WTC11 (cell line): ENCODE measurements around the gene JRKL. TPM values are rescaled to one million over a fixed set of nuclear protein-coding genes. Genes with fewer than 3 reads are reported as not detected.
A peak's percentile ranks its signal among the peaks of the same experiment; 100 is the strongest.

Experiments used
- ATAC-seq: fragments of 200-7000 bp; cut with Tn5 transposase; 2 replicates; pipeline ENCODE4 v1.10.0; 2021; ENCODE audit warnings: mild to moderate bottlenecking, moderate library complexity
- CTCF ChIA-PET: fragments of 300-600 bp; sonication (Branson Sonifier 250); formaldehyde crosslinking; loops from one replicate; lab custom pipeline; 2021; ENCODE audit warnings: antibody characterized with exemption; lab: Charles Lee
- POLR2A ChIA-PET: fragments of 350-600 bp; sonication (Branson Sonifier 250); formaldehyde crosslinking; loops from one replicate; lab custom pipeline; 2021; ENCODE audit warnings: antibody characterized with exemption; lab: Charles Lee
- DNase-seq: peaks from one replicate; pipeline ENCODE4 v3.0.0; 2021; ENCODE audit warnings: low spot score
- H3K27ac Mint-ChIP-seq: 2 replicates; pipeline ENCODE4 v1.8.0; 2021; ENCODE audit warnings: mixed read lengths
- H3K27me3 Mint-ChIP-seq: 2 replicates; pipeline ENCODE4 v1.8.0; 2021; ENCODE audit warnings: low read depth, mild to moderate bottlenecking, moderate library complexity, mixed read lengths
- H3K36me3 Mint-ChIP-seq: 2 replicates; pipeline ENCODE4 v1.8.0; 2021; ENCODE audit warnings: mixed read lengths
- H3K4me1 Mint-ChIP-seq: 2 replicates; pipeline ENCODE4 v1.8.0; 2022; ENCODE audit warnings: mixed read lengths
- H3K4me3 Mint-ChIP-seq: 2 replicates; pipeline ENCODE4 v1.8.0; 2021; ENCODE audit warnings: mild to moderate bottlenecking, moderate library complexity, mixed read lengths
- H3K9me3 Mint-ChIP-seq: 2 replicates; pipeline ENCODE4 v1.8.0; 2021; ENCODE audit warnings: mixed read lengths
- CREB1 ChIP-seq: sonication (generic); formaldehyde crosslinking; IDR thresholded peaks from 2 replicates; pipeline ENCODE4 v1.8.0; 2023; ENCODE audit warnings: mild to moderate bottlenecking, missing genetic modification reagents
- E2F1 ChIP-seq: sonication (generic); formaldehyde crosslinking; IDR thresholded peaks from 2 replicates; pipeline ENCODE4 v1.8.0; 2022; ENCODE audit warnings: mild to moderate bottlenecking, missing genetic modification reagents
- ERG ChIP-seq: fragments of 250-450 bp; sonication (Bioruptor Pico); IDR thresholded peaks from 2 replicates; pipeline ENCODE4 v1.8.0; 2021; ENCODE audit warnings: mild to moderate bottlenecking
- FOXJ3 ChIP-seq: sonication (generic); formaldehyde crosslinking; IDR thresholded peaks from 2 replicates; pipeline ENCODE4 v1.9.0; 2021; ENCODE audit warnings: missing genetic modification reagents, mild to moderate bottlenecking, borderline replicate concordance
- FOXK1 ChIP-seq: sonication (generic); formaldehyde crosslinking; IDR thresholded peaks from 2 replicates; pipeline ENCODE4 v1.8.0; 2022; ENCODE audit warnings: mild to moderate bottlenecking, moderate library complexity, missing genetic modification reagents
- FOXP4 ChIP-seq: sonication (generic); formaldehyde crosslinking; IDR thresholded peaks from 2 replicates; pipeline ENCODE4 v1.8.0; 2022; ENCODE audit warnings: mild to moderate bottlenecking, missing genetic modification reagents
- GRHL2 ChIP-seq: fragments of 250-450 bp; sonication (Bioruptor Pico); IDR thresholded peaks from 2 replicates; pipeline ENCODE4 v1.8.0; 2022; ENCODE audit warnings: mild to moderate bottlenecking, moderate library complexity; ENCODE audit not compliant: insufficient replicate concordance, severe bottlenecking
- JAZF1 ChIP-seq: fragments of 250-450 bp; sonication (Bioruptor Pico); IDR thresholded peaks from 2 replicates; pipeline ENCODE4 v1.9.0; 2021; ENCODE audit warnings: moderate library complexity, mild to moderate bottlenecking, inconsistent platforms
- KAT7 ChIP-seq: sonication (generic); formaldehyde crosslinking; IDR thresholded peaks from 2 replicates; pipeline ENCODE4 v1.8.1; 2023; ENCODE audit warnings: missing genetic modification reagents, mild to moderate bottlenecking, borderline replicate concordance
- NR1H2 ChIP-seq: sonication (generic); formaldehyde crosslinking; IDR thresholded peaks from 2 replicates; pipeline ENCODE4 v1.9.0; 2021; ENCODE audit warnings: mild to moderate bottlenecking, moderate library complexity, missing genetic modification reagents
- NR3C1 ChIP-seq: sonication (generic); formaldehyde crosslinking; conservative IDR thresholded peaks from 2 replicates; pipeline ENCODE4 v1.8.1; 2023; ENCODE audit warnings: low read depth, mild to moderate bottlenecking, missing genetic modification reagents
- RORB ChIP-seq: fragments of 250-450 bp; sonication (Bioruptor Pico); IDR thresholded peaks from 2 replicates; pipeline ENCODE4 v1.9.0; 2021; ENCODE audit warnings: mild to moderate bottlenecking
- SOX15 ChIP-seq: fragments of 250-450 bp; sonication (Bioruptor Pico); IDR thresholded peaks from 2 replicates; pipeline ENCODE4 v1.9.0; 2021; ENCODE audit warnings: mild to moderate bottlenecking
- SP1 ChIP-seq: sonication (generic); formaldehyde crosslinking; conservative IDR thresholded peaks from 2 replicates; pipeline ENCODE4 v1.8.1; 2022; ENCODE audit warnings: missing genetic modification reagents
- USF1 ChIP-seq: sonication (generic); formaldehyde crosslinking; IDR thresholded peaks from 2 replicates; pipeline ENCODE4 v1.8.0; 2022; ENCODE audit warnings: mild to moderate bottlenecking, missing genetic modification reagents
- ZNF219 ChIP-seq: sonication (generic); formaldehyde crosslinking; IDR thresholded peaks from 2 replicates; pipeline ENCODE4 v1.8.0; 2023; ENCODE audit warnings: missing genetic modification reagents, mild to moderate bottlenecking, borderline replicate concordance
- ZNF425 ChIP-seq: fragments of 250-450 bp; sonication (Bioruptor Pico); conservative IDR thresholded peaks from 2 replicates; pipeline ENCODE4 v1.9.0; 2021; ENCODE audit warnings: mild to moderate bottlenecking
- total RNA-seq: library from RNA; stranded (reverse); gene quantifications from 3 replicates; pipeline ENCODE4 v1.2.3, GENCODE V29; 2021

Gene JRKL
- total RNA-seq, 1 experiment from 2014 or later = 6.1 TPM

- no peak overlapping the region for H3K27ac Mint-ChIP-seq
- H3K27me3 Mint-ChIP-seq = no peaks in the 10 kb centered on the region
- ATAC-seq (no peak), DNase-seq (no peak)
- CTCF ChIA-PET = interaction anchor here (0.9 kb wide), 1 partner anchor 23 kb away, joined by 3 read pairs; the partner anchor contains the start of gene MAML2
- TF ChIP-seq FOXP4 (no peak), JAZF1 (CRISPR knock-in tag) (no peak)
- POLR2A ChIA-PET = no interaction called here
- peaks cover 11% of the 10 kb centered on the region for H3K9me3 Mint-ChIP-seq
- peaks cover 23% of the 10 kb centered on the region for H3K36me3 Mint-ChIP-seq
- H3K4me1 Mint-ChIP-seq = no peaks in the 10 kb centered on the region
- H3K4me3 Mint-ChIP-seq = no peak overlapping the region
Measured at GRCh38 chr11:96366024-96366423, 23.8 kb upstream of the JRKL start.

GRCh38 chr11:96367342-96367741 is 22.5 kb upstream of the JRKL start:
- no peak for ATAC-seq
- H3K4me1 Mint-ChIP-seq = no peaks in the 10 kb centered on the region
- H3K4me3 Mint-ChIP-seq = no peak overlapping the region
- H3K27me3 Mint-ChIP-seq = no peaks in the 10 kb centered on the region
- no peak overlapping the region for H3K27ac Mint-ChIP-seq
- TF ChIP-seq E2F1 (CRISPR knock-in tag) (no peak), USF1 (CRISPR knock-in tag) (no peak), FOXK1 (CRISPR knock-in tag) (no peak)
- ChIA-PET POLR2A (no interaction called here), CTCF (no interaction called here)
- H3K9me3 Mint-ChIP-seq = peaks cover 11% of the 10 kb centered on the region
- H3K36me3 Mint-ChIP-seq = peaks cover 23% of the 10 kb centered on the region
- no peak for DNase-seq

- POLR2A ChIA-PET = no interaction called here
- Mint-ChIP-seq H3K4me3 (no peak overlapping the region), H3K27ac (peak overlapping the region; percentile 4), H3K36me3 (peaks cover 12% of the 10 kb centered on the region)
- TF ChIP-seq NR1H2 (CRISPR knock-in tag) (no peak), SOX15 (CRISPR knock-in tag) (no peak), SP1 (CRISPR knock-in tag) (no peak)
- TF ChIP-seq, all 79 proteins: peak for 0
- Mint-ChIP-seq H3K27me3 (no peaks in the 10 kb centered on the region), H3K9me3 (peaks cover 5% of the 10 kb centered on the region), H3K4me1 (no peaks in the 10 kb centered on the region)
- CTCF ChIA-PET = no interaction called here
- ATAC-seq (no peak), DNase-seq (no peak)
Measured at GRCh38 chr11:96373826-96374225, 16.0 kb upstream of the JRKL start.

- DNase-seq (no peak), ATAC-seq (no peak)
- H3K27ac Mint-ChIP-seq = no peak overlapping the region
- H3K4me1 Mint-ChIP-seq = no peaks in the 10 kb centered on the region
- H3K27me3 Mint-ChIP-seq = no peaks in the 10 kb centered on the region
- H3K9me3 Mint-ChIP-seq = no peaks in the 10 kb centered on the region
- no peak overlapping the region for H3K4me3 Mint-ChIP-seq
- CTCF ChIA-PET = no interaction called here
- H3K36me3 Mint-ChIP-seq = peaks cover 5% of the 10 kb centered on the region; the same call in 1 of the 2 replicates
- POLR2A ChIA-PET = interaction anchor here (1.1 kb wide), 1 partner anchor 13 kb away, joined by 3 read pairs; the partner anchor contains the start of genes CCDC82 and JRKL
- TF ChIP-seq FOXP4 = no peak
- no peak for TF ChIP-seq NR1H2 (CRISPR knock-in tag)
- no peak for TF ChIP-seq CREB1 (CRISPR knock-in tag)
- TF ChIP-seq ZNF425 (CRISPR knock-in tag) = no peak
- TF ChIP-seq NR3C1 (CRISPR knock-in tag) = no peak
- no peak for TF ChIP-seq GRHL2
- TF ChIP-seq KAT7 (CRISPR knock-in tag) = no peak
- TF ChIP-seq ERG (CRISPR knock-in tag) = no peak
- TF ChIP-seq RORB (CRISPR knock-in tag) = no peak
- TF ChIP-seq FOXJ3 (CRISPR knock-in tag) = no peak
- no peak for TF ChIP-seq ZNF219 (CRISPR knock-in tag)
Measured at GRCh38 chr11:96376796-96377195, 13.0 kb upstream of the JRKL start.
